ENCODE measurements around the gene MEGF9.
"Not testable (repeated sequence)": the region's sequence is repeated elsewhere in the genome, so short reads cannot be mapped to it uniquely, and the experiment has no call there.

The MEGF9 gene

DNA sequence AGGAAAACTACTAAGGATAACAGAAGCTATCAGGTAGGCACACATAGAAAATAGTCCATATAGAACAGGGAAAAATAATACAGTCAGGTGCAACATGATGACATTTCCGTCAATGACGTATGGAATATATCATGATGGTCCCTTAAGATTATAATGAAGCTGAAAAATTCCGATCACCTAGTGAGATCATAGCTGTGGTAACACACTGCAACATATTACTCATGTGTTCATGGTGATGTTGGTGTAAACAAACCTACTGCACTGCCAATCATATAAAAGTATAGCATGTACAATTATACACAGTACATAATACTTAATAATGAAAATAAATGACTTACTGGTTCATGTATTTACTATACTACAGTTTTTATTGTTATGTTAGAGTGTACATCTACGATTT, 60.0 kb downstream of the MEGF9 start:
- no peak for DNase-seq

DNA sequence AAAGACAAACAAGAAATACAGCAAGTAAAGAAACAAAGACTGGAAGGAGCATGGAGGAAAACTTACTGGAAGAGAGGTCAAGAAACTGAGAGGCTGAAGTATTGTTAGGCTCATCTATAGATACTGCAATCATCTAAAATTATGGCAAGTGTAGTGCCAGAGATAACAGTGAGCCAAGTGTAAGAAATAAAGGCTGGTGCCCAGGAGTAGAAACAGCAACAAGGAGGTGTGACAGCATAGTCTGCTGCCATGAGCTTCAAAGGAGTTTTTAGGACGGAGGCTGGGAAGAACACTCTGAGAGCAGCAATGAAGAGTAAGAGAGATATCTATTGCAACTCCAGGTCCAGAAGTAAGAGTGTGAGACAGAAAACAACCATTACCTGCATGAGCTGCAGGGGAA, 60.5 kb downstream of the MEGF9 start:
- no peak for DNase-seq

DNA sequence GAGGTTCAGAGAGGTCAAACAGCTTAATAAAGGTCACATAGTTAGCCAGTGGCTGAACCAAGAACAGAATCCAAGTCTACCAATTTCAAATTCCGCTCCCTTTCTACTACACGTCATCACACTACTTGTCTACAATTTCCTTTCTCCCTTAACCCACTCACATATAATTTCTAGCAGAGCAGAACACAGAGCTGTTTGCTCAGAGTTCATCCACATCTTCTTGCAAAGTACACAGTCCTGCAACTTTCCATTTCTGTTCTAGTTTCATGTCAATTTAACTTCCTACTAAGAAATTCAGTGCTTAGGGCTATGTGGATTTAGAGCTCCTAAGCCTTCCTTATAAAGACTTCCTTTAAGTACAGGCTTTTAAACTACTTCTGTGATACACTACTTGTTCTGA, 61.3 kb downstream of the MEGF9 start:
- no peak for DNase-seq

DNA sequence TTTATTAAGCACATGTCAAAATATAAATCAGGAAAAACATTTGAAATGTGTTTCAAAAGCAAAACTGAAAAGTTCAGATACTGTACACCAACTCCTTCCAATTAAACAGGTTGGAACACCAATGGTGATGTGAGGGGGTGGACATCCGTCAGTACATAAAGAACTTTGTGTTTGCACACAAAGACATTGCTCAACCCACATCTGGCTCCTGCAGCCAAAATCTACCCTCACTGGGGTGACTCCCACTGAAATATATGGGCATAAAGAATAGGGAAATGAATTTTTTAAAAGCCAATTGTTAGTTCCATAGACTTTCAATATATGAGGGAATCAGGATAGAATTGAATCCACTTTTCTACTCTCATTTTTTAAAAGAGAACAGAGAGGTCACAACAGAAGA, 63.9 kb downstream of the MEGF9 start:
- DNase-seq: no peak

DNA sequence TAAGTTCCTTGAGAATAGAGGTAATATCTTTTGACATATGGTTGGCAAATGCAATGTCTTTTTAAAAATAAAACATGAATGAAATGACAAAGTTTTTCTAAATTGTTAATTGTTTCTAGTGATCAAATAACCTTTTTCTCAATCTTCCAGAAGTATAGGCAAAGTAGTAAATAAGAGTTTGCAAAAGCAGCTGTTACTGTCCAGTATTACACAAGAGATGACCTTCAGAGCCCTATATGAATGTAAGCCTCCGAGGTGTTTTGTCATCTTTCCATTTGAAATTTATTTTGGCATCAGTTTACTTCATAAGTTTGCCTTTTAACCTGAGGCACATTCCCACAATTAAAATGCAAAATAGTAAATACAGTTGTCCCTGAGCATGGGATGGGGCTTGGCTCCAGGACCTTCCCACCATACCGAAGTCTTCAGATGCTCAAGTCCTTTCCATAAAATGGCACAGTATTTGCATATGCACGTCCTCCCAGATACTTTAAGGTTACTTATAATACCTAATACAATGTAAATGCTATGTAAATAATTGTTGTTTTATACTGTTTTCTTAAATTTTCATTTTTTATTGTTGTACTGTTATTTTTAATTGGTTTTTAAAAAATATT, 65.6 kb downstream of the MEGF9 start:
- DNase-seq: no peak

DNA sequence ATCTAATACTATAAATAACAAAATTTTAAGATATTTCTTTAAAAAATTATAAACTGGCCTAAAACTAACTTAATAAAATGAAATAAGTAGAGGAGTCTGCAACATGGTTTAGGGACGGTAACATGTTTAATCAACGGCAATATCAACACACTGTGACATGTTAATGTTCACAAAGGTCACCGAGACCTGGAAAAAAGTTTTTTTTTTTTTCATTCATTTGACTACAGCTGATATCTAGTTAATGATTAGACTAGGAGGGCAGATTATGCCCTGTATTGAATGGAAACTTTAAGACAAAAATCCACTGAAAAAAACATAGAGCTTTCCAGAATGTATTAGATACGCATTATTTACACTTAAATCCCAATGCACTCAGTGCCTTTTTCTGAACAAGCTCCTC, 67.3 kb downstream of the MEGF9 start:
- no peak for DNase-seq

DNA sequence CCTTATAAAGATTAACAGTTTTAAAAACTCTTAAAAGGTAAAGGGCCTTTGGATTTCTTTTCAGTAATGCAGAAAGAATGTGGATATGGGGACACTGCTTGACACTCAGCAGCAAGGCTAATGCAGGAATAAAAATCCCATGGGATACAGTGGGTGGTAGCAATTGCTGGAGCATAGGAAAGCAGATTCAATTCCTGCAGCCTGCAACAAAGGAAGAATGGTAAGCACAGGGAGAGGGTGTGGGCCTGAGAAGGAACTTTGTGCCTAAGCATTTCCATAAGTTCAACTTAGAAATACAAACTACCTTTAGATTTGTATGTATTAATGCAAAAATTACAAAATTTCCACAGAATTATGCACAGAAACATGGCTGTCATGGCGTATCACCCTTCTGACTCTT, 68.5 kb downstream of the MEGF9 start:
- DNase-seq: no peak

DNA sequence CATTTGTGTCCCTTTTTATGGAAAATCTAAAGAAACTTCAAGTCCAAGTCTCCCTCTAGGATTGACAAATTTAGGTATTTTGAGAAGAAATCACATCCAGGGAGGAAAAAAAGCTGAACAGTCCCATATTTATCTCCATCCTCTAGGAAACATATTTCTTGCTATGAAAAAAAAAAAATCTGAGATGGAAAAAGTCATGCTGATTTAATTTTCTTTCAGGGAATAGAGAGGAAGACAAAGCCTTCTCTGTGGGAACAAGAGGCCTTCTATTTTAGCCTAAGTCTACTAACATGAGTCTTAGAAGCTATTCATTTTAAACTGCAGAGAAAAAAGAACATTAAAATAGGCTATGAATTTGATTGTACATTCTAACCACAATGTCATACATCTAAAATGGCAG, 71.2 kb downstream of the MEGF9 start:
- no peak for DNase-seq

DNA sequence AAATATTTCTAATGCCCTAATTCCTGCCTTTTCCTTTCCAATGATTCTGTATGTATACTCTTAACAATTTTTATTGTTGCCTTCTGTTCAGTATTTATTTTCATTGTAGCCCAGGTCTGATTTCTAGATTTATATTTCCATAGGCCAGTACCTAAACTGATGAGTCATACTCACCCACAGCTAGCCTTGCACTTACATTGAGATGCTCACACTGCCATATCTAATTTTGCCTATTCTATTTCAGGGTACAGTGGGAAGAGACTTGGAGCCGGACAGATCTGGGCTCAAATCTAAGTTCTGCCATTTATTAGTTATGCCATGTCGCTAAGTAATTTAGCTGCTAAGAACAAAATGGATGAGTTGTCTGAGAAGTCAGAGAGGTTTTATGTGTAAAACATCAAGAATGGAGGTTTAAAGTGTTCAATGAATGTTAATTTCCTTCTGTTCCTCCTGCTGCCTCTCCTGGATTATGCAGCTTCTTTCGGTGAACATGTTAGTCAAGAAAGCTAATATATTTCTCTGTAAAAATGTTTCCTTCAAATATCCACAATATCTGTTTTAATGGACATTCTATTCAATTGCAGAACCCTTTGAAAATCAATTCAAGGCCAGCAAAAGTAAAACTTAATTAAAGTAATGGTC, 72.0 kb downstream of the MEGF9 start:
- no peak for DNase-seq

DNA sequence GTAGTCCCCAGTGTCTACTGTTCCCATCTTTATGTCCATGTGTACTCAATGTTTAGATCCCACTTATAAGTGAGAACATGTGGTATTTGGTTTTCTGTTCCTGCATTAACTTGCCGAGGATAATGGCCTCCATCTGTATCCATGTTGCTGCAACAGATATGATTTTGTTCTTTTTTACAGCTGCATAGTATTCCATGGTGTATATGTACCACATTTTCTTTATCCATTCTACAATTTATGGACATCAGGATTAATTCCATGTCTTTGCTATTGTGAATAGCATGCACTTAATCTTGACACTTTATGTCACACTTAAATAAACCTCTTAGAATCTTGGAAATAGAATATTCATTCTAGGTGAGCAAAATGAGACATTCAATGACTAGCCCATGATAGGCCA, 73.4 kb downstream of the MEGF9 start:
- not testable (repeated sequence) for DNase-seq

DNA sequence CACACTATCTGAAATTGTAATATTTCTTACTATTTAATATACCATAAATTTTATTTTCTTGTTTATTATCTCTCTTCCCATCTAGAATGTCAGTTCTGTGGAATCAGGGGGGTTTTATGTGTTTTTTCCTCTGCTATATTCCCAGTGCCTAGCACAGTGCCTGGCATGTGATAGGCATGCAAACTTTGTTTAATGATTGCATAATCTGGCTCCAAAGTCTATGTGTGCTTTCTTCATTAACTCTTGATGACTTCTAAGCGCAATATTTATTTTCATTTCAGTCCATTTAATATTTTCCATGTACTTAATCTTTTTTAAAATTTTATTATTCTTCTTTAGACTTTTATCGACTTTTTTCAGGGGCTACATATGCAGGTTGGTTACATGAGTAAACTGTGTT, 73.9 kb downstream of the MEGF9 start:
- no peak for DNase-seq

DNA sequence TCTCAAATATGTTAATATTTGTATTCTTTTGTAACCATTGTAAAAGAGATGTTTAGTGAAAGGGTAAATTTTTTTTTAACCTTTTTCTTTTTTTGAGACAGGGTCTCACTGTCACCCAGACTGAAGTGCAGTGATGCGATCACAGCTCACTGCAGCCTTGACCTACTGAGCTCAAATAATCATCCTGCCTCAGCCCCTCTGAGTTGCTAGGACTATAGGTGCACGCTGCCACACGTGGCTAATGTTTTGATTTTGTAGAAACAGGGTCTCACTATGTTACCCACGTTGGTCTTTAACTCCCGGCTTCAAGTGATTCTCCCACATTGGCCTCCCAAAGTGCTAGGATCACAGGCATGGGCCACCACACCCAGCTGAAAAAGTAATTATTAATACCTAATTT, 76.4 kb downstream of the MEGF9 start:
- no peak for DNase-seq

DNA sequence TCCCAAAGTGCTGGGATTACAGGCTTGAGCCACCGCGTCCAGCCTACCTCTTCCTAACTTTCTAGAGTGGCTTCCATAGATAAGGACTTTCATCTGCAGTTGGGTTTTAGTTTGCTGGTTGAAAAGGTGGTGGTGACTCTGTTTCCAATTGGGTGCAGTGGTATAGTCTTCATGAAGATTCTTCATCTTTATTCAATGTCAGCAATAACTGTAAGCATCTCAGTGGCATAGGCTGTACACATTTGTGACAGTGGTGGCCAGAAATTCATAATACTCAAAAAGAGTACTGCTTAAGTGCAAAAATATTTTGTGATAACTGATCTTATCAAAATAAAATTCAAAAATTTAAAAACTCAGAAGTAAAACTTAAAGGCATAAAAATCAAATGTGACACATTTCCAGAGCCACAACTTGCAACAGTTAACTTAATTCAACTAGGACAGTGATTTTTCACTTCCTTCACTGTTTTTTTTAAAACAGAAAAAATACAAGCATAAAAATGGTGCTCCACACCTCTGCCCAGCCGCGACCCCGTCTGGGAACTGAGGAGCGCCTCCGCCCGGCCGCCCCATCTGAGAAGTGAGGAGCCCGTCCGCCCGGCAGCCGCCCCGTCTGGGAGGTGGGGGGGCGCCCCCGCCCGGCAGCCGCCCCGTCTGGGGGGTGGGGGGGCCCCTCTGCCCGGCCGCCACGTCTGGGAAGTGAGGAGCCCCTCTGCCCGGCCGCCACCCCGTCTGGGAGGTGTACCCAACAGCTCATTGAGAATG, 77.9 kb downstream of the MEGF9 start:
- DNase-seq: no peak

DNA sequence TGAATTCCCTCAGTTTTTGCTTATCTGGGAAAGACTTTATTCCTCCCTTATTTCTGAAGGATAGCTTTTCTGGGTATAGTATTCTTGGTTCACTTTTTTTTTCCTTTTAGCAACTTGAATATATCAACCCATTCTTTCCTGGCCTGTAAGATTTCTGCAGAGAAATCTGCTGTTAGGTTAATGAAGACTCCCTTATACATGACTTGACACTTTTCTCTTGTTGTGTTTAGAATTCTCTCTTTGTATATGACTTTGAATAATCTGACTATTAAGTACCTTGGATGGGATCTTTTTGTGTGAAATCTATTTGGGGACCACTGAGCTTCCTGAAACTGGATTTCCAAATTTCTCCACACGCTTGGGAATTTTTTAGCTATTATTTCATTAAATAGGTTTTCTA, 79.3 kb downstream of the MEGF9 start:
- no peak for DNase-seq

DNA sequence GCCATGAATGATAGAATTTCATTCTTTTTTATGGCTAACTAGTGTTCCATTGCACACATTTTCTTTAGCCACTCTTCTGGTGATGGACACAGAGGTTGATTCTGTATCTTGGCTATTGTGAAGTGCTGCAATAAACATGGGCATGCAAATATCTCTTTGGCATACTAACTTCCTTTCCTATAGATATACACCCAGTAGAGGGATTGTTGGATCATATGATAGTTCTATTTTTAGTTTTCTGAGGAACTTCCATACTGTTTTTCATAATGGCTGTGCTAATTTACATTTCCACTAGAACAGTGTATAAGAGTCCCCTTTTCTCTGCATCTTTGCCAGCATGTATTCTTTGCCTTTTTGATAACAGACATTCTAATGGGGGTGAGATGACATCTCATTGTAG, 83.9 kb downstream of the MEGF9 start:
- no peak for DNase-seq

DNA sequence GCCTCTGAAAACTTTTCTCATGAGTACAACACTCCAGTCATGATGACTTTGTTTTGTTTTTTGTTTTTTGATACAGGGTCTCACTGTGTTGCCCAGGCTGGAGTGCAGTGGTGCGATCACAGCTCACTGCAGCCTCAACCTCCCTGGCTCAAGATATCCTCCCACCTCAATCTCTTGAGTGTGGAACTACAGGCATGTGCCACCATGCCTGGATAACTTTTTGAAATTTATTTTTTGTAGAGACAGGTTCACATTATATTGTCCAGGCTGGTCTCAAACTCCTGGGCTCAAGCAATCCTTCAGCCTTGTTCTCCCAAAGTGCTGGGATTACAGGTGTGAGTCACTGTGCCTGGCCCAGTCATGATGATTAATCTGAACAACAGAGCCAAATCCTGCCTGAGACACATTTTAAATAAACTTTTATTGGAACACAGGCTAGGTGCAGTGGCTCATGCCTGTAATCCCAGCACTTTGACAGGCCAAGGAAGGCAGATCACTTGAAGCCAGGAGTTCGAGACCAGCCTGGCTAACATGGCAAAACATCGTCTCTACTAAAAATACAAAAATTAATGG, 85.3 kb downstream of the MEGF9 start:
- DNase-seq: not testable (repeated sequence)

DNA sequence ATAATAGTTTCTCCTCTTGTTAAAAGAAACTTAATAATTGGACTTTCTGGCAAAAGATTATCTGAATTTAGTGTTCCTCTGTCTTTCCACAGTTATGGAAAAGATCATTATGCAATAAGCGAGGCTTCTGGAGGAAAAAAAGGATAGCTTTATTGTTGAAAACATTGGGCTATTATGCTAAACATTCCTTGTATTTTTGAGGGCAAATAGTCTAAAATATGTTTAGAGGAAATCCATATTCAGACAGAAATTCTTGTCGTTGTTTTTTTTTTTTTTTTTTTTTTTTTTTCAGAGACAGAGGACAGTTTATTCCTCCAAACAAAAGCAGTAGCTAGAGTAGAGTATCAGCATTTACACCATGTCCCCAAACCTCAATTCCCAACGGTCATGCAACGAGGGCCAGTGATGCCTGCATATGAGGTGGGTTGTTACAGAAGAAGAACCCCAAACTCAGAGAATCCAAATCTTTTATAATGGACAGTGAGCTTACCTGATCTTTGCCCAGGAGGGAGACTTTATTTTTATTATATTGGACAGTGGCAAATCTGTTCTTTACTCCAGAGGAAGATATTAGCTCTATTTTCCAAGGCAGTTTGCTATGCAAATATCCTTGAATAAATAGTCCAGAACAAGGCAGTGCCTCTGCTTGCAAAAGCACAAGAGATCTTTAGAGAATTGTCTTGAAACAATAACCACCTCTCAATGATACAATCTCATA, 85.9 kb downstream of the MEGF9 start:
- no peak for DNase-seq

DNA sequence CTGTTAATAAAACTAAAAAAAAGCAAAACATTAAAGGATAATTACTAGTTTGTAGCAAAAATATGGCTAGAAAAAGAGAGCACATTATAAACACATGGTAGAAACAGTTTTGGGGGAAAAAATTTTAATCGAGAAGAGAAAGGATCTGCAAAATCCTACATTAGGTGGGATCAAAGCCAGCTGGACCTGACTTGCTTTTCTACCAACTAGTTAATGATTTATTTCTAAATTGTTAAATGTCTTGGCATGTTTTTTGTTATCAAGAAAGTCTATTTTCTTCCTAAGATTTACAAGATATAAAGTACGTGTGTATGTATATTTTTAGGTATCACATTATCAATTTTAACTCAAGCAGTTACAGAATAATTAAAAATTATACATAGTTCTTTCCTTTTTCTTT, 87.2 kb downstream of the MEGF9 start:
- DNase-seq: no peak

DNA sequence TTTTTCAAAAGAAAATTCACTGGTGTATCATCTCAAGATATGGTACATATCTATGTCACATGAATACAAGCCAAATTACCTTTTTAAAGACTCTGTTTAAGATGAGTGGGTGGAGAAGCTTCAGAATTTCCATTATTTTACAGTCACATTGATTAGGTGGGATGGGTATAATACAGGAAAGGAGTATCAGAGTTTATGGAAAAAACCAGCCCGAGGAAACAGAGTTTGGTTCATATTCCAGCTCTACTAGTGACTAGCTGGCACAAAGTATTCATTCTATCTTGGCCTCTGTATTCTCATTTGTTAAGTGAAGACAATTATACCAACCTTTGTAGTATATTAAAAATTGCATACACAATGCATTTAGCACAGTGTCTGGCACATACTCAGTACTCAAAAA, 87.8 kb downstream of the MEGF9 start:
- no peak for DNase-seq

DNA sequence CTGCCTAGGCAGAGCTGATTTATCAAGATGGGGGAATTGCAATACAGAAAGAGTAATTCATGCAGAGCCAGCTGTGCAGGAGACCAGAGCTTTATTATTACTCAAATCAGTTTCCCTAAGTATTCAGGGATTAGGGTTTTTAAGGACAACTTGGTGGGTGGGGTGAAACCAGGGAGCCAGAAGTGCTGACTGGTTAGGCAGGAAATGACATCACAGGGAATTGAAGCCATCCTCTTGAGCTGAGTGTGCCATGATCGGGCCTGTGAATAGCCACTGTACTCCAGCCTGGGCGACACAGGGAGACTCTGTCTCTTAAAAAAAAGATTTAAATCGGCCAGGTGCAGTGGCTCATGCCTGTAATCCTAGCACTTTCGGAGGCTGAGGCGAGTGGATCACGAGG, 89.0 kb downstream of the MEGF9 start:
- no peak for DNase-seq

DNA sequence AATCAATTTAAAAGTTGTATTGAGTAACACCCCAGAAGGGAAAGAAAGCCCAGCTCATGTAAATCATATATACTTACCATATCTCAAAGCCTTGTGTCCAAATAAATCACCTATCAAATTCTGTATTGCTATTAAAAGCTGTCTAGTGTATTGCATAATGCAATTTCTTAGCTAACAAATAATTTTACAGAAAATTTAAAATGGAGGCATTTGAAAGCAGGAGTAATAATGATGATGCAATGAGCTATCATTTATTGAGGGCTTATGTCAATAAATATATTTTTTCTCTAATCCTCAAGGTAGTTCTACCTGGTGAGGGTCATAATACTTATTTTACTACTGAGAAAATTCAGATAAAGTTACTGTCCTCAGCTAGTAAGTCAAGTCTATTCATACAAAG, 91.5 kb downstream of the MEGF9 start:
- DNase-seq: no peak

DNA sequence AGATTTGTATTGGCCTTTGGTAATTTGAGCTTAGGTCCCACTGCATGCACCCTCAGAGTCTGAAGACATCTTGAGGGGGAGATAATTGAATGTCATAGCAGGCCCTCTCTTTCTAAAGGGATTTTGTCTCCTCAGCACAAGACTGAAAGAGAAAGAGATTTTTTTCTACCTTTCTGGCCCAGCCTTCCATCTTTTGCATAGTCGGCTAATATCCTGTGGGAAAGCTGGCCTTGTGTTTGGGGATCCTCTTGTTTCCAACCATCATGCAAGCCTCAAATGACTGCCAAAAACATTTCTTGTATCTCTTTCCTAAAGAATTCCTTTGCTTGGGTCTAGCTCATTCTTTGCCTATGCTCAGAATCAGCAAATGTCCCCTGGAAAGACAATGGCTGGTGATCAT, 92.3 kb downstream of the MEGF9 start:
- no peak for DNase-seq
